NB4 (cell line): Measurements from ENCODE around the gene KRT2.

ENCODE experiments used
- MYC ChIP-seq: IDR thresholded peaks from 2 replicates; pipeline ENCODE4 v1.6.1; 2011; ENCODE audit warnings: low read depth, low read length
- TF ChIP-seq, protein P1 (sequence below): IDR thresholded peaks from one replicate; pipeline ENCODE4 v1.5.1; 2012; ENCODE audit warnings: low read depth, low read length

DNA sequence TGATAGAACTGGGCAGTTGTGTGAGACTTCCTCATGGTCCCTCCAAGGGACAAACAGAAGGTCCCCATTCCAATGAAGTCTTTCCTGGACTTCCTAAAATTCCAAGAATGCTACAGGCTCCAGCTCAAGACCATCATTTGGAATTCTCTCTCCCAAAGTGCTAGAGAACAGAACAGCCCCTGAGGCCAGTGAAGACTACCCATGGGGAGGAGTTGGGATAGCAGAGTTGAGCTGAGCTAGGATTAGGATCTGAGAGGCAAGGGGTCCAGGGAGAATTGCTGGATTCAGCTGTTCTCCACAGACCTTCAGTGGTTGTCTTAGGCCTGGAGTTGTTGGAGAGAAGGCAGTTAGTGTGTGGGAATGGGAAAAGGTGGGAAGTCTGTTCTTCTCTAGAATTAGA, 17.4 kb upstream of the KRT2 start:
- TF ChIP-seq, protein P1, sequence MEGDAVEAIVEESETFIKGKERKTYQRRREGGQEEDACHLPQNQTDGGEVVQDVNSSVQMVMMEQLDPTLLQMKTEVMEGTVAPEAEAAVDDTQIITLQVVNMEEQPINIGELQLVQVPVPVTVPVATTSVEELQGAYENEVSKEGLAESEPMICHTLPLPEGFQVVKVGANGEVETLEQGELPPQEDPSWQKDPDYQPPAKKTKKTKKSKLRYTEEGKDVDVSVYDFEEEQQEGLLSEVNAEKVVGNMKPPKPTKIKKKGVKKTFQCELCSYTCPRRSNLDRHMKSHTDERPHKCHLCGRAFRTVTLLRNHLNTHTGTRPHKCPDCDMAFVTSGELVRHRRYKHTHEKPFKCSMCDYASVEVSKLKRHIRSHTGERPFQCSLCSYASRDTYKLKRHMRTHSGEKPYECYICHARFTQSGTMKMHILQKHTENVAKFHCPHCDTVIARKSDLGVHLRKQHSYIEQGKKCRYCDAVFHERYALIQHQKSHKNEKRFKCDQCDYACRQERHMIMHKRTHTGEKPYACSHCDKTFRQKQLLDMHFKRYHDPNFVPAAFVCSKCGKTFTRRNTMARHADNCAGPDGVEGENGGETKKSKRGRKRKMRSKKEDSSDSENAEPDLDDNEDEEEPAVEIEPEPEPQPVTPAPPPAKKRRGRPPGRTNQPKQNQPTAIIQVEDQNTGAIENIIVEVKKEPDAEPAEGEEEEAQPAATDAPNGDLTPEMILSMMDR, result no peak
- no peak for TF ChIP-seq MYC
